ENCODE results near the gene ADAMTS2.
"Not testable (repeated sequence)": the region's sequence is repeated elsewhere in the genome, so short reads cannot be mapped to it uniquely, and the experiment has no call there.

The ADAMTS2 gene

GRCh38 chr5:179296150-179296821, 49.0 kb downstream of the ADAMTS2 start:
- DNase-seq (ENCODE audit: low read depth in 2 of 2) = no peak

DNA sequence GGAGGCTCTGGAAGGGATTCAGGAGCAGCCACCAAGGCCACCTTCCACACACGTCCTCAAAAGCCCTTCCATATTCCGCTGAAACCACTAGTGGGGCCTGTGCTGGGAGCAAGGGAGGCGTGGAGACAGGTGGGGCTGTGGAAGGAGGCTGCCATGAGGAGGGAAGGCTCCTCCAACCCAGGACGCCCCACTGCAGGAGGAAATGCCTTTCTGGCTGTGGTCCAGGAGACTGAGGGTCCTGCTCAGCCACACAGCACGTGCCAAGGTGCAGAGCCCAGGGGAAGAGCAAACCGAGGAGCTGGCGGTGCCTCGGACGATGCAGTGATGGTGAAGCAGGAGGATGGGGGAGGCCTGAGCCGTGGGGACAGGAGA, 49.5 kb downstream of the ADAMTS2 start:
- DNase-seq (ENCODE audit: low read depth in 2 of 2) = no peak

- no peak for DNase-seq (ENCODE audit: low read depth in 2 of 2)
Measured at GRCh38 chr5:179294891-179295777, 50.1 kb downstream of the ADAMTS2 start.

- no peak for DNase-seq (ENCODE audit: low read depth in 2 of 2)
Measured at GRCh38 chr5:179294131-179294780, 51.0 kb downstream of the ADAMTS2 start.

DNA sequence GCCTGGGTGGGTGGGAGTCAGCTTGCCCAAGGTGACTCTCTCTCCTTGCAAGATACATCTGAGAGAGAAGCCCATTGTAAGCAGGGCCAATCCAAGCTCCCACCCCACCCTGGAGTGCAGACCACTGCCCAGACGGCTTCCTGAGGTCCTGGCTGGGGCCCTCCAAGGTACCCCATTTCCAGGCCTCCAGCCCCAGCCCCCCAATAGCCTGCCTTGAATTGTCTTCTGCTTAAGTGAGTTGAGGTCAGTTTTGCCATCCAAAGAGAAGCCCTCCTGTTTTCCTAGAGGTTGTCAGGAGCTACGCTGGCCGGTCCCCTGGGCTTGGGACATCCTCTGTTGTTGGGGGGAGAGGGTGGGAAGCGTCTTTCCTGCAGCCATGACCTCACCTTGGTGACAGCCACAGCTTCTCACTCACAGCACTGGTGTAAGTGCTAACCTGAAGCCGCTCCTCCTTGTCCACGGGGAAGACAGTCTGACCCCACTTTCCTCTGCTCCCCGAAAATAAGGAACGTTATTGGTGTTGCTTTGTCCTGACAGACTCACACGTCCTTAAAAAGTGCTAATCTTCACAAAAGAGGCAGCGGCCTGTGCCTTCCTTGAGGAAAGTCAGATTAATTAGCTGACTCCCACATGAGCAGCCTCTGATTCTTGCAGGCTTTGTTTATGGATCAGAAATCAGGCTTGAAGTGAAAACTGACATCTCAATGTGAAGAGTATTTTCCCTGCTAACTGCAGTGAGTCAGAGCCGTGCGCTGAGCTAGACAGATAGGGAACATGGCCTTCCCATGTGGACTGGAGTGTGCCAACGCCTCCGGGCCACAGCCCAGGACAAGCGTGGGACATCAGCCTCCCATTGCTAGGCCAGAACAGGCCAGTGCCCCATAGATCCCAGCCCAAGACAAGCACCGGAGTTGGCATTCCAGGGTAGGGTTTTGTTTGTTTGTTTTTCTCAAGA, 52.3 kb downstream of the ADAMTS2 start:
- no peak for DNase-seq (ENCODE audit: low read depth in 2 of 2)

DNA sequence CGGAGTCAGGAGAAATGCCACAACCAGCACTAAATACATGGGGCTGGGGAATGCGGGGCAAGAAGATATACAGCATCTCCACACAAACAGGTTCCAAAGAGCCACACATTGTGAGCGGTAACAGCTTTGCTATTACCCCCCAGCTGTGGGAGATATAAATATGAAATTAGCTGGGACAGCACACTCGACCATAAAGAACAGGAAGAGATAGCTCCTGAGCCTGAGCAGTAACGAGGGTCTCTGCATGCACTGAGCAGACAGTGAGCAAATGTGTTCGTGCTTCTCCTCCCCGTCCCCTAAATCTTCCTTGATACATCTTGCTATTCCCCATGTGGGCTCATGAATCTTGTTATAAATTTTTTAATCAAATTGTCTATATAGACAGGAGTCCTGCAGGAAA, 53.1 kb downstream of the ADAMTS2 start:
- no peak for DNase-seq (ENCODE audit: low read depth in 2 of 2)

DNA sequence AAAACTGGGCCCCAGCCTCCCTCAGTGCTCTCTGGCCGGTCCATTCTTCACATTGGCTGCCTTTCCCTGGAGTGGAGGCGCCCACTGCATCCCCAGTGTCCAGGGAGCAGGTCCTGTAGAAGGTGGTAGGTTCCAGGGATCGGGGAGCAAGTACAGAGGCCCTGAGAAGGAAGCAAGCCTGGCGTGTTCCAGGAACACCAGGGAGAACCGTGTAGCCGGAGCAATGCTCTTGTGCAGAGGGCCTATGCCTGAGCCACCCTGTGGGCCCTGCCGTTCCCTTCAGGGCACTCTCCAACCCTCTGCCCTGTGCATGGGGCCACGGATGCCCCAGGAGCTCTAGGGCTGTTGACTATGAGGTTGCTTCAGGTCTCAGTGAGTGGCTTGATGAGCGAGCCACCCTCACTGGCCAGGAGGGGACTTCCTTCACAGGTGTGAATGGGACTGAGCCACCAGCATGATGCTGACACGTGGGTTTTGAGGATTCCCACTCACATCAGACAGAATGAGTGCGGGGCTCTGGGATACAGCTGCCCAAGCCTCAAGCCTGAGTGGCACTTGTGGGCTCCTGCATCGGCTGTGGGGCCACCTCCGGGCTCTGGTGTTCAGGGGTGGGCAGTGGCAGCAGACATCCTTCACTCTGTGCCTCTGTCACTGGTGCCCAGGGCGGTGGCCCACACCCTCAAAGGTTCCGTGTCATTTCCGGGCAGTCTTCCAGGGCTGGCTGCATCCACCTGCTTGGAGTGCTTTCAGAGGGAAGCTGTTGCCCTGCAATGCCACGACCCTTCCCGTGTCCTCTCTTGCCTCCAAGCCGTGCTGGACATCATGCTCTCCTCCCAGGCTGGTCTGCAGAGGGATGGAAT, 54.4 kb downstream of the ADAMTS2 start:
- no peak for DNase-seq (ENCODE audit: low read depth in 2 of 2)

GRCh38 chr5:179289756-179290385, 55.4 kb downstream of the ADAMTS2 start:
- no peak for DNase-seq (ENCODE audit: low read depth in 2 of 2)

DNA sequence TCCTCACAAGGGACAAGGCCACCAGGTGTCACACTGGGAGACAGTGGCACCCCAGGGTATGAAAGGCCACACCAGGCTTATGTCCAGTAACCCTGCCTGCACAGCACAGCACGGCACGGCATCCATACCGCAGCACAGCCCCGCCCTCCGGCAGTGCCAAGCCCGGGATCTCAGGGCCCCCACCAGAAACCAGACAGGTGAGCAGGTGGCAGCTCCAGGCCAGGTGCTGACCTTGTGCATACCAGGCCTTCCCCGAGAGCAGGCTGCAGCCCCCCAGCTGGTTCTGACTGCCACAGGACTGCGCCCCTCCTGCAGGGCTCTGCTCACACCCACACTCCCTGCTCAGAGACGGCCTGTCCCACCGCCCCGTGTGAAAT, 56.5 kb downstream of the ADAMTS2 start:
- no peak for DNase-seq (ENCODE audit: low read depth in 2 of 2)

GRCh38 chr5:179288101-179288808, 57.0 kb downstream of the ADAMTS2 start:
- no peak for DNase-seq (ENCODE audit: low read depth in 2 of 2)

GRCh38 chr5:179287631-179288030, 57.6 kb downstream of the ADAMTS2 start:
- DNase-seq (ENCODE audit: low read depth in 2 of 2) = no peak

DNA sequence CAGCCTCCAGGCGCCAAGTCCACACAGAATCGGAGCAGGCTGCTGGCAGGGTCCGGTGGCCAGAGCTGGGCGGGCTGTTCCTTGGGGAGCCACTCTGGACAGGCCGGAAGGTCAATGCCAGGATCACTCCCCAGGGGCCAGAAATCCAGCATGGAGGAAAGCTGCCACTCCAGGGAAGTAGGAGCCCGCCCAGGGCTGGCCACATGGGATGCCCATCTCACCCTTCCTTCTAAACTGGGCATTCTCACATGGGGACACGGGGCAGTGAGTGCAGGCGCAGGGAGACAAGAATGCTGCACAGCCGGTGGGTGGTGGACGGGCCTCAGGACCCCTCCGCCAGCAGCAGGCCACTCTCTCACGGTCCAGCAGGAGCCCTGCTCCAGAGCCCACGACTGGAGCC, 58.2 kb downstream of the ADAMTS2 start:
- DNase-seq (ENCODE audit: low read depth in 2 of 2) = no peak

DNA sequence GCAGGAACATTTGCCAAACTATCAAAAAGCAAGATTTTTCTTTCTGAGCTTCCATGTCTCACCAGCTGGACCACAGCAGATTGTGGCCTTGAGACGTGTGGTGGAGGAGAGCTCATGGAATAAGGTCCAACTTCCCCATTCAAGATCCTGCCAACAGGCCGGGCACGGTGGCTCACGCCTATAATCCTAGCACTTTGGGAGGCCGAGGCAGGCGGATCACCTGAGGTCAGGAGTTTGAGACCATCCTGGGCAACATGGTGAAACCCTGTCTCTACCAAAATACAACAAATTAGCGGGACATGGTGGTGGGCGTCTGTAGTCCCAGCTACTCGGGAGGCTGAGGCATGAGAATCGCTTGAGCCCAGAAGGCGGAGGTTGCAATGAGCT, 59.5 kb downstream of the ADAMTS2 start:
- DNase-seq (ENCODE audit: low read depth in 2 of 2) = not testable (repeated sequence)

DNA sequence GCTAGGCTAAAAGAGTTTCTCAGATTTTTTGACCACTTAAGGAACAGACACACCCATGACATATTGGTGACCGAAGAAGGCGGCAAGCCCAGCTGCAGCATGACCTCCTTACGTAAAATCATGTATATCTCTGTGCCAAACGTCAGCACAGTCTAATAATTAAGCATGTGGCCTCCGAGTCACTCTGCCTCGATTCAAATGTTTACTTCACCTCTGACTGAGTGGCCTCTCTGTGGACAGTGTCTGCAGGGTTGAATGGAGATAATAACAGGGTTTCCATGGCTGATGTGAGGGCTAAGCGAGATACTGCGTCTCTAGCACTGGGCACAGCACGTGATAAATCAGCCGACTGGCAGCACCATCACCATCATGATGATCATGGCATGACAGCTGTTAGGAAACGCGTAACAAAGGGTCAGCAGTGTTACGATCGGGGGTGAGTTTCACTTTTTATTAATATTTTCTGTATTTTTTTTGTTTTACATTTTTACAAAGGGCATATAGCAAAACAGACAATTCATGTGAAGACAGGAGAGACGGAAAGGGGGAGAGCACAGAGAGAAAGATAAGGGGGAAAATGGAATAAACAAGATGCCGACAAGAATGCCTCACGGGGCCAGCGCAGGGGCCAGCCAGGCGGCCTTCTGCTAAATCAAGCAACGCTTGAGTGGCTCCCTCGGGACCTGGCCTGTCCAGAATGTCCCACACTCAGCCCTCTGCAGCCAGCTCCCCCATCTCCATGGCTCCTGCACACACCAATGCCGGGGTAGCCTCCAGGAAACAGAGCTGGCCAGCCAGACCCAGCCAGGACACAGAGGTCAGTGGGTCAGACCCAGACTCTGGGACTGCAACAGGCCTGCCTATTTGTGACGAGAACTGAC, 60.3 kb downstream of the ADAMTS2 start:
- DNase-seq (ENCODE audit: low read depth in 2 of 2) = no peak

GRCh38 chr5:179283908-179284307, 61.4 kb downstream of the ADAMTS2 start:
- DNase-seq (ENCODE audit: low read depth in 2 of 2) = not testable (repeated sequence)

GRCh38 chr5:179281694-179282093, 63.6 kb downstream of the ADAMTS2 start:
- no peak for DNase-seq (ENCODE audit: low read depth in 2 of 2)

- no peak for DNase-seq (ENCODE audit: low read depth in 2 of 2)
Measured at GRCh38 chr5:179280095-179280490, 65.2 kb downstream of the ADAMTS2 start.

DNA sequence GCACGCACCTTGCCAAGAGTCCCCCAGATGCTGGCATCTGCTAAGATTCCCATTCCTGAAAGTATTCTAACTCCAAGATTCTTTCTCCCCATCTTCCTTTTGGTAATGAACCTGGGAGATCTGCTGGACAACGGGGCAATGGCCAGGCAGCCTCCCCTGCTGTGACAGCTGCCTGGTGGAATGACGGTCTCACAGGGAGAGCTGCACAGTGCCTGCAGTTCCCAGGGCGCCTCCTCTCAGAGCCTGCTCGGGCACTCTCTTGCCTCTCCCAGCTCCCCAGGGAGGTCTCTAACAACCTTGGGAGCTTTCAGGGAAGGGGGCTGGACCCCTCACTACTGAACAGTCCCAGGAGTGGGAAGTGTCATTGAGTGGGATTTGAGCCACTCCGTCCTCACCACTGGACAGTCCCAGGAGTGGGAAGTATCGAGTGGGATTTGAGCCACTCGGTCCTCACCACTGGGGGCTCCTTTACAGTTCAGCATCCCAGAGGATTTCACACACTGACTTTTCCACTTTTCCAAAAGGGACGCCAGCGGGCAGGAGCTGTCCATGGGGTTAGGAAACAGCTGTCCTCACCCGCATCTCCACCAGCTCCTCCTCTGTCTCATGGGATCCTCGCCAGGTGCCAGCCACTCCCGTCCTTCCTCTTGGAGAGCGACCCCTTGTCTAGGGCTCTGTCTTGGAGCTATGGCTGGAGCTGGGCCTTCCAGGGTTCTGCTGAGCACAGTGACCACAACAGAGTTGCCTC, 65.7 kb downstream of the ADAMTS2 start:
- no peak for DNase-seq (ENCODE audit: low read depth in 2 of 2)
